ENCODE data around the gene ASGR1.
"Not testable (repeated sequence)": the region's sequence is repeated elsewhere in the genome, so short reads cannot be mapped to it uniquely, and the experiment has no call there.

ASGR1 gene

GRCh38 chr17:7196651-7197401 is 17.7 kb upstream of the ASGR1 start:
- Histone ChIP-seq H3K9me3 (ENCODE audit: control insufficient read depth, low read depth, low read length) (no peaks in the 10 kb centered on the region), H3K4me1 (ENCODE audit: control insufficient read depth, low read depth, low read length) (no peaks in the 10 kb centered on the region), H3K4me3 (ENCODE audit: low read length) (no peak overlapping the region), H3K27ac (ENCODE audit: low read length) (no peak overlapping the region), H3K36me3 (ENCODE audit: control insufficient read depth, low read depth, low read length) (peaks cover 42% of the 10 kb centered on the region), H3K27me3 (ENCODE audit: control insufficient read depth, insufficient read depth, low read length) (no peaks in the 10 kb centered on the region), H3K9ac (ENCODE audit: low read length) (no peak overlapping the region)

- Histone ChIP-seq H3K9me3 (ENCODE audit: control insufficient read depth, low read depth, low read length) (no peaks in the 10 kb centered on the region), H3K36me3 (ENCODE audit: control insufficient read depth, low read depth, low read length) (peaks cover 38% of the 10 kb centered on the region), H3K27me3 (ENCODE audit: control insufficient read depth, insufficient read depth, low read length) (no peaks in the 10 kb centered on the region)
Observed at GRCh38 chr17:7195971-7196370, 16.8 kb upstream of the ASGR1 start.

GRCh38 chr17:7192271-7192937 is 13.2 kb upstream of the ASGR1 start:
- H3K4me1 ChIP-seq (ENCODE audit: control insufficient read depth, low read depth, low read length) = no peaks in the 10 kb centered on the region
- no peak overlapping the region for H3K27ac ChIP-seq (ENCODE audit: low read length)
- H3K36me3 ChIP-seq (ENCODE audit: control insufficient read depth, low read depth, low read length) = peaks cover 35% of the 10 kb centered on the region
- H3K4me3 ChIP-seq (ENCODE audit: low read length) = no peak overlapping the region
- no peak overlapping the region for H3K9ac ChIP-seq (ENCODE audit: low read length)
- H3K27me3 ChIP-seq (ENCODE audit: control insufficient read depth, insufficient read depth, low read length) = no peaks in the 10 kb centered on the region
- H3K9me3 ChIP-seq (ENCODE audit: control insufficient read depth, low read depth, low read length) = no peaks in the 10 kb centered on the region

More at GRCh38 chr17:7195971-7196370, 16.8 kb upstream of the ASGR1 start:
- Histone ChIP-seq H3K4me1 (ENCODE audit: control insufficient read depth, low read depth, low read length) (no peaks in the 10 kb centered on the region), H3K9ac (ENCODE audit: low read length) (no peak overlapping the region), H3K27ac (ENCODE audit: low read length) (no peak overlapping the region), H3K4me3 (ENCODE audit: low read length) (no peak overlapping the region)

GRCh38 chr17:7191571-7192270 is 12.6 kb upstream of the ASGR1 start:
- Histone ChIP-seq H3K4me3 (ENCODE audit: low read length) (no peak overlapping the region), H3K27ac (ENCODE audit: low read length) (no peak overlapping the region), H3K9ac (ENCODE audit: low read length) (no peak overlapping the region), H3K4me1 (ENCODE audit: control insufficient read depth, low read depth, low read length) (no peaks in the 10 kb centered on the region), H3K27me3 (ENCODE audit: control insufficient read depth, insufficient read depth, low read length) (no peaks in the 10 kb centered on the region), H3K36me3 (ENCODE audit: control insufficient read depth, low read depth, low read length) (peaks cover 29% of the 10 kb centered on the region), H3K9me3 (ENCODE audit: control insufficient read depth, low read depth, low read length) (no peaks in the 10 kb centered on the region)

- Histone ChIP-seq H3K4me1 (ENCODE audit: control insufficient read depth, low read depth, low read length) (no peaks in the 10 kb centered on the region), H3K27ac (ENCODE audit: low read length) (no peak overlapping the region), H3K27me3 (ENCODE audit: control insufficient read depth, insufficient read depth, low read length) (no peaks in the 10 kb centered on the region), H3K4me3 (ENCODE audit: low read length) (no peak overlapping the region), H3K9ac (ENCODE audit: low read length) (no peak overlapping the region), H3K9me3 (ENCODE audit: control insufficient read depth, low read depth, low read length) (no peaks in the 10 kb centered on the region), H3K36me3 (ENCODE audit: control insufficient read depth, low read depth, low read length) (peaks cover 23% of the 10 kb centered on the region)
Observed at GRCh38 chr17:7191069-7191468, 11.9 kb upstream of the ASGR1 start.

- no peaks in the 10 kb centered on the region for H3K4me1 ChIP-seq (ENCODE audit: control insufficient read depth, low read depth, low read length)
- peaks cover 17% of the 10 kb centered on the region for H3K36me3 ChIP-seq (ENCODE audit: control insufficient read depth, low read depth, low read length)
- no peak overlapping the region for H3K9ac ChIP-seq (ENCODE audit: low read length)
- no peaks in the 10 kb centered on the region for H3K27me3 ChIP-seq (ENCODE audit: control insufficient read depth, insufficient read depth, low read length)
- no peak overlapping the region for H3K4me3 ChIP-seq (ENCODE audit: low read length)
- H3K9me3 ChIP-seq (ENCODE audit: control insufficient read depth, low read depth, low read length) = no peaks in the 10 kb centered on the region
- H3K27ac ChIP-seq (ENCODE audit: low read length) = no peak overlapping the region
Observed at GRCh38 chr17:7190276-7190917, 11.2 kb upstream of the ASGR1 start.

- no peak overlapping the region for H3K9ac ChIP-seq (ENCODE audit: low read length)
Observed at GRCh38 chr17:7186241-7186640, 7.1 kb upstream of the ASGR1 start.

GRCh38 chr17:7184647-7185046 is 5.5 kb upstream of the ASGR1 start:
- Histone ChIP-seq H3K27ac (ENCODE audit: low read length) (no peak overlapping the region), H3K4me1 (ENCODE audit: control insufficient read depth, low read depth, low read length) (no peaks in the 10 kb centered on the region), H3K9me3 (ENCODE audit: control insufficient read depth, low read depth, low read length) (no peaks in the 10 kb centered on the region), H3K4me3 (ENCODE audit: low read length) (no peak overlapping the region), H3K27me3 (ENCODE audit: control insufficient read depth, insufficient read depth, low read length) (no peaks in the 10 kb centered on the region), H3K9ac (ENCODE audit: low read length) (no peak overlapping the region), H3K36me3 (ENCODE audit: control insufficient read depth, low read depth, low read length) (no peaks in the 10 kb centered on the region)

More at GRCh38 chr17:7186241-7186640, 7.1 kb upstream of the ASGR1 start:
- H3K36me3 ChIP-seq (ENCODE audit: control insufficient read depth, low read depth, low read length) = peaks cover 3% of the 10 kb centered on the region
- no peak overlapping the region for H3K27ac ChIP-seq (ENCODE audit: low read length)
- no peaks in the 10 kb centered on the region for H3K27me3 ChIP-seq (ENCODE audit: control insufficient read depth, insufficient read depth, low read length)
- no peak overlapping the region for H3K4me3 ChIP-seq (ENCODE audit: low read length)
- H3K9me3 ChIP-seq (ENCODE audit: control insufficient read depth, low read depth, low read length) = no peaks in the 10 kb centered on the region
- H3K4me1 ChIP-seq (ENCODE audit: control insufficient read depth, low read depth, low read length) = no peaks in the 10 kb centered on the region

GRCh38 chr17:7184091-7184488 is 4.9 kb upstream of the ASGR1 start:
- no peak overlapping the region for H3K4me3 ChIP-seq (ENCODE audit: low read length)
- no peak overlapping the region for H3K27ac ChIP-seq (ENCODE audit: low read length)
- H3K9me3 ChIP-seq (ENCODE audit: control insufficient read depth, low read depth, low read length) = no peaks in the 10 kb centered on the region
- no peaks in the 10 kb centered on the region for H3K4me1 ChIP-seq (ENCODE audit: control insufficient read depth, low read depth, low read length)
- no peaks in the 10 kb centered on the region for H3K27me3 ChIP-seq (ENCODE audit: control insufficient read depth, insufficient read depth, low read length)
- H3K36me3 ChIP-seq (ENCODE audit: control insufficient read depth, low read depth, low read length) = no peaks in the 10 kb centered on the region
- H3K9ac ChIP-seq (ENCODE audit: low read length) = no peak overlapping the region

GRCh38 chr17:7183433-7184090 is 4.4 kb upstream of the ASGR1 start:
- Histone ChIP-seq H3K4me3 (ENCODE audit: low read length) (no peak overlapping the region), H3K4me1 (ENCODE audit: control insufficient read depth, low read depth, low read length) (no peaks in the 10 kb centered on the region), H3K9me3 (ENCODE audit: control insufficient read depth, low read depth, low read length) (no peaks in the 10 kb centered on the region), H3K36me3 (ENCODE audit: control insufficient read depth, low read depth, low read length) (no peaks in the 10 kb centered on the region), H3K9ac (ENCODE audit: low read length) (no peak overlapping the region), H3K27me3 (ENCODE audit: control insufficient read depth, insufficient read depth, low read length) (no peaks in the 10 kb centered on the region), H3K27ac (ENCODE audit: low read length) (no peak overlapping the region)

- not testable (repeated sequence) for H3K4me3 ChIP-seq (ENCODE audit: low read length); H3K27ac ChIP-seq (ENCODE audit: low read length); H3K27me3 ChIP-seq (ENCODE audit: control insufficient read depth, insufficient read depth, low read length); H3K9me3 ChIP-seq (ENCODE audit: control insufficient read depth, low read depth, low read length); H3K9ac ChIP-seq (ENCODE audit: low read length); H3K4me1 ChIP-seq (ENCODE audit: control insufficient read depth, low read depth, low read length); H3K36me3 ChIP-seq (ENCODE audit: control insufficient read depth, low read depth, low read length)
Observed at GRCh38 chr17:7182101-7182500, 2.9 kb upstream of the ASGR1 start.

All from iPS-18a (cell line).